Measurements from ENCODE around the gene EXOC3L1. TPM values are rescaled to one million over a fixed set of nuclear protein-coding genes. Genes with fewer than 3 reads are reported as not detected.

EXOC3L1 gene
- total and polyA plus RNA-seq, 11 donors = 1.9 to 9.1 (median 3.2) TPM

GRCh38 chr16:67188798-67189197, 1.1 kb downstream of the EXOC3L1 start:
- Histone ChIP-seq H3K27ac (no peak overlapping the region), H3K4me1 (peaks cover 2 to 52% (median 43%) of the 10 kb centered on the region in 12 donors), H3K4me3 (no peak overlapping the region), H3K9me3 (no peaks in the 10 kb centered on the region), H3K27me3 (no peaks in the 10 kb centered on the region), H3K36me3 (peaks cover 0 to 8% (median 1%) of the 10 kb centered on the region in 9 donors)
- WGBS, 4 donors = 90 to 93% (median 93%) methylated on average over 12 to 15 of the region's 15 CpGs
- no peak for TF ChIP-seq POLR2A (IDR thresholded peaks at IDR 0.05)
- TF ChIP-seq, protein P1, sequence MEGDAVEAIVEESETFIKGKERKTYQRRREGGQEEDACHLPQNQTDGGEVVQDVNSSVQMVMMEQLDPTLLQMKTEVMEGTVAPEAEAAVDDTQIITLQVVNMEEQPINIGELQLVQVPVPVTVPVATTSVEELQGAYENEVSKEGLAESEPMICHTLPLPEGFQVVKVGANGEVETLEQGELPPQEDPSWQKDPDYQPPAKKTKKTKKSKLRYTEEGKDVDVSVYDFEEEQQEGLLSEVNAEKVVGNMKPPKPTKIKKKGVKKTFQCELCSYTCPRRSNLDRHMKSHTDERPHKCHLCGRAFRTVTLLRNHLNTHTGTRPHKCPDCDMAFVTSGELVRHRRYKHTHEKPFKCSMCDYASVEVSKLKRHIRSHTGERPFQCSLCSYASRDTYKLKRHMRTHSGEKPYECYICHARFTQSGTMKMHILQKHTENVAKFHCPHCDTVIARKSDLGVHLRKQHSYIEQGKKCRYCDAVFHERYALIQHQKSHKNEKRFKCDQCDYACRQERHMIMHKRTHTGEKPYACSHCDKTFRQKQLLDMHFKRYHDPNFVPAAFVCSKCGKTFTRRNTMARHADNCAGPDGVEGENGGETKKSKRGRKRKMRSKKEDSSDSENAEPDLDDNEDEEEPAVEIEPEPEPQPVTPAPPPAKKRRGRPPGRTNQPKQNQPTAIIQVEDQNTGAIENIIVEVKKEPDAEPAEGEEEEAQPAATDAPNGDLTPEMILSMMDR (IDR thresholded peaks at IDR 0.05) = no peak
- DNase-seq (no peak), ATAC-seq (no peak)
- intact Hi-C loops (cut with DNase I) = loop anchor here in 3 of 10 donors (10.0 kb wide), 1 partner anchor 214 kb away; no protein-coding TSS in a partner anchor

GRCh38 chr16:67188323-67188722, 1.6 kb downstream of the EXOC3L1 start:
- Histone ChIP-seq H3K4me3 (no peak overlapping the region), H3K36me3 (peaks cover 0 to 4% (median 0%) of the 10 kb centered on the region in 9 donors), H3K27ac (no peak overlapping the region), H3K9me3 (no peaks in the 10 kb centered on the region), H3K27me3 (no peaks in the 10 kb centered on the region), H3K4me1 (peaks cover 2 to 48% (median 39%) of the 10 kb centered on the region in 12 donors)
- DNase-seq (no peak), ATAC-seq (no peak)
- no peak for TF ChIP-seq POLR2A (IDR thresholded peaks at IDR 0.05)
- TF ChIP-seq, protein P1 (IDR thresholded peaks at IDR 0.05) = no peak
- 63 to 74% (median 70%) methylated on average over 4 of the region's 4 CpGs for WGBS, 4 donors
- intact Hi-C loops (cut with DNase I) = loop anchor here in 3 of 10 donors (10.0 kb wide), 1 partner anchor 214 kb away; no protein-coding TSS in a partner anchor

DNA sequence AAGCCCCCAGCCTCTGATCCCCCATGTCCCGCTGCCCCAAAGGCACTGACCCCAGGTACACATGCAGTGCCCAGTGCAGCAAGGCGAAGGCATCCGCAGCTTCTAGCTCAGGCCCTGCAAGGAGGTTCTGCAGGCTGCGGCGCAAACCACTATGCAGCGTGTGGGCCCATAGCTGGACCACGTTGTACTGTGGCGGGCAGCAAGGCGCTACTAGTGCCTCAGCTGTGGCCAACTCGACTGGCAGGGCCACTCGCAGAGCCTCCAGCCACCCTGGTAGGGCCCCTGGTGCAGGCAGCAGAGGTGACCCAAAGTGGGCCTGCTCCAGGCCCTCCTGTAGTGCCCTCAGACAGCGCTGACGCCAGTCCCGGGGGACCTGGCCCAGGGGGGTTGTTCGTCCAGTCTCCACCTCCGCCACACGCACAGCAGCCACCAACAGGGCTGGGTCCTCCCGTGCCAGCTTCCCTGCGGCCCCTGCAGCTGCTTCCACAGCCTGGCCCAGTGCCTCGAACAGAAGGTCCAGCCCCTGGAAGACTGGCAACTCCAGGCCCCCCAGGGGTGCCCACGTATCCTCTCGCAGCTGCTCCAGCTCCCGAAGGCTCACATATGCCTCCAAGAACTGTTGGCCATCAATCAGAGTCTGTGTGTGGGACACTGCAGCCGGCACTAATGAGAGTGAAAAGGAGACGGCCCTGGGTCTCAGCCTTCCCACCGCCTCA, 2.6 kb downstream of the EXOC3L1 start:
- H3K27ac ChIP-seq = no peak overlapping the region
- no peaks in the 10 kb centered on the region for H3K9me3 ChIP-seq
- ATAC-seq = no peak
- intact Hi-C loops (cut with DNase I) = loop anchor here in 3 of 10 donors (10.0 kb wide), 1 partner anchor 213 kb away; no protein-coding TSS in a partner anchor
- TF ChIP-seq POLR2A (IDR thresholded peaks at IDR 0.05) = no peak
- TF ChIP-seq, protein P1 (IDR thresholded peaks at IDR 0.05) = no peak
- WGBS, 4 donors = 81 to 85% (median 84%) methylated on average over 20 to 26 of the region's 26 CpGs
- H3K4me3 ChIP-seq = no peak overlapping the region
- H3K4me1 ChIP-seq = peaks cover 2 to 45% (median 36%) of the 10 kb centered on the region in 12 donors
- no peaks in the 10 kb centered on the region for H3K27me3 ChIP-seq
- DNase-seq = no peak
- no peaks in the 10 kb centered on the region for H3K36me3 ChIP-seq

- TF ChIP-seq, protein P1 (IDR thresholded peaks at IDR 0.05) = no peak
- TF ChIP-seq POLR2A (IDR thresholded peaks at IDR 0.05) = no peak
- Histone ChIP-seq H3K4me3 (no peak overlapping the region), H3K27ac (no peak overlapping the region), H3K4me1 (peaks cover 2 to 50% (median 33%) of the 10 kb centered on the region in 12 donors), H3K36me3 (no peaks in the 10 kb centered on the region), H3K9me3 (no peaks in the 10 kb centered on the region), H3K27me3 (no peaks in the 10 kb centered on the region)
- no peak for DNase-seq
- intact Hi-C loops (cut with DNase I) = loop anchor here in 3 of 10 donors (10.0 kb wide), 1 partner anchor 212 kb away; no protein-coding TSS in a partner anchor
- WGBS, 4 donors = 44 to 61% (median 56%) methylated on average over 4 to 5 of the region's 5 CpGs
- no peak for ATAC-seq
These were observed 3.4 kb downstream of the EXOC3L1 start for GRCh38 chr16:67186550-67186950.
